Lung (tissue), 12 donors: ENCODE measurements around the gene CEP57L1. TPM values are rescaled to one million over a fixed set of nuclear protein-coding genes. Genes with fewer than 3 reads are reported as not detected.
A peak's percentile ranks its signal among the peaks of the same experiment; 100 is the strongest.

Experiments used
- ATAC-seq: fragments of 200-7000 bp; cut with Tn5 transposase; one replicate; pipeline ENCODE4 v1.9.1; 2020; ENCODE audit warnings: moderate number of reproducible peaks; ENCODE audit not compliant: insufficient read depth, low FRiP score
- DNase-seq, 3 donors: peaks; one replicate each; pipeline ENCODE4 v3.0.0-alpha.2; 2013 to 2017
- H3K27ac ChIP-seq, 2 donors: one replicate each; pipeline ENCODE4 v1.5.1; 2013; ENCODE audit warnings: mild to moderate bottlenecking in 2 of 2, moderate library complexity in 2 of 2, control low read depth in 1 of 2, inconsistent platforms in 1 of 2, low read depth in 1 of 2, low read length in 1 of 2
- H3K27me3 ChIP-seq, 3 donors: one replicate each; pipeline ENCODE4 v1.5.1; 2013; ENCODE audit warnings: low read length in 2 of 3; ENCODE audit not compliant: control insufficient read depth in 3 of 3, insufficient read depth in 3 of 3
- H3K36me3 ChIP-seq, 4 donors: one replicate each; pipeline ENCODE4 v1.5.1; 2013; ENCODE audit warnings: low read length in 4 of 4, mild to moderate bottlenecking in 1 of 4, moderate library complexity in 1 of 4; ENCODE audit not compliant: control insufficient read depth in 4 of 4, insufficient read depth in 4 of 4
- H3K4me1 ChIP-seq, 5 donors: one replicate each; pipeline ENCODE4 v1.5.1; 2013; ENCODE audit warnings: low read length in 5 of 5, mild to moderate bottlenecking in 2 of 5, moderate library complexity in 1 of 5; ENCODE audit not compliant: control insufficient read depth in 5 of 5, insufficient read depth in 5 of 5
- H3K4me3 ChIP-seq: one replicate; pipeline ENCODE4 v1.5.1; 2013; ENCODE audit warnings: mild to moderate bottlenecking, control low read depth, moderate library complexity
- H3K9ac ChIP-seq, 2 donors: one replicate each; pipeline ENCODE4 v1.5.1; 2013; ENCODE audit warnings: low read length in 2 of 2, control low read depth in 1 of 2; ENCODE audit not compliant: insufficient read depth in 1 of 2
- H3K9me3 ChIP-seq, 4 donors: one replicate each; pipeline ENCODE4 v1.5.1; 2013; ENCODE audit warnings: low read length in 3 of 4, mild to moderate bottlenecking in 1 of 4, moderate library complexity in 1 of 4; ENCODE audit not compliant: control insufficient read depth in 4 of 4, insufficient read depth in 3 of 4
- WGBS, 2 donors: extraction: QIAGEN DNeasy Blood & Tissue Kit; methylation state at CpG; one replicate each; pipeline ENCODE4 v1.1.7; 2013; 5-methylcytosine and 5-hydroxymethylcytosine counted together
- polyA plus RNA-seq, 2 donors: library from polyadenylated mRNA; stranded (reverse); fragments of 200-250 nt; gene quantifications; one replicate each; pipeline ENCODE4 v1.2.1, GENCODE V29; 2013
- total RNA-seq, 2 donors: library from RNA; depleted of rRNA in 1 of 2; stranded (reverse); fragments of >200 nt in 1 of 2; gene quantifications; one replicate each; pipeline ENCODE4 v1.2.1, GENCODE V29; 2014 to 2021
- TF ChIP-seq, protein P1 (sequence below): IDR thresholded peaks from 2 replicates; pipeline ENCODE4 v1.5.1; 2012; ENCODE audit warnings: mild to moderate bottlenecking; ENCODE audit errors: control extremely low read depth, extremely low read depth
- donor health status: control.
- donor health status: control.
- donor health status: Bipolar disorder and iron deficiency.
- donor health status: healthy.
- donor health status: DM: yes; HTN: yes; CAD: no.

The CEP57L1 gene
- total and polyA plus RNA-seq, 4 donors: 4.8 to 44.3 (median 8.2) TPM

DNA sequence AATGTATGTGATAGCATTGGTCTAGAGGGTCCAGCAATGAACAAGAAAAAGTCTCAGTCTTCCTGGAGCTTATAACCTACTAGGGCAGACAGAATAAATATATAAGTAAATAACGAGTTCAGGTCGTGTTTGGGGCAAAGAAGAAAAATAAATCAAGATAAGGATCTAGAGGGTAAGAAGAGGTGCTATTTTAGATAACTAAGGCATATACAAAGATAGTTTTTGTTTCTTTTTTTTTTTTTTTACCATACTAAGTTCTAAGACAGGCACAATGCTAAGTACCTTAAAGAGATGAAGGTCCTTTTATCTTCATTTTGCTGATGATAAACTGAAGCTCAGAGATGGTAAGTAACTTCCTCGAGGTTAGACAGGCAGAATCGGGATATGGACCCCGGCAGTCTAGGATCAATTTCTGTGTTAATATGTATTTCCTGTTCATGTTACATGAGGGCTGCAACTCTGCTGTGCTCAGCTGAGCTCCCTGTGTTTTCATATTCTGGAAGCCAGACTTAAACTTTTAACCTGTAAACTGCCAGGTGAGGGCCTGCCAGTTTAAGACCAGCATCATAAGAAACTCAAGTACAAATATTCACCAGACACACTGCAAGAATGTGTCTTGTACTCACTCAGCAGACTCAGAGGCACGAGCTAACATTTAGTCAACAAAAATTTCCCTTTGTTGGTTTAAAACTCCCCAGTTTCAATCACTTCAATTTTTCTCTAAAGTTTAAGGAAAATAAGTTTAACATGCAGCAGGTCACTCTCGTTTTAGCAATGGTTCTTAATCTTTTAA lies 24.0 kb upstream of the CEP57L1 start:
- TF ChIP-seq, protein P1, sequence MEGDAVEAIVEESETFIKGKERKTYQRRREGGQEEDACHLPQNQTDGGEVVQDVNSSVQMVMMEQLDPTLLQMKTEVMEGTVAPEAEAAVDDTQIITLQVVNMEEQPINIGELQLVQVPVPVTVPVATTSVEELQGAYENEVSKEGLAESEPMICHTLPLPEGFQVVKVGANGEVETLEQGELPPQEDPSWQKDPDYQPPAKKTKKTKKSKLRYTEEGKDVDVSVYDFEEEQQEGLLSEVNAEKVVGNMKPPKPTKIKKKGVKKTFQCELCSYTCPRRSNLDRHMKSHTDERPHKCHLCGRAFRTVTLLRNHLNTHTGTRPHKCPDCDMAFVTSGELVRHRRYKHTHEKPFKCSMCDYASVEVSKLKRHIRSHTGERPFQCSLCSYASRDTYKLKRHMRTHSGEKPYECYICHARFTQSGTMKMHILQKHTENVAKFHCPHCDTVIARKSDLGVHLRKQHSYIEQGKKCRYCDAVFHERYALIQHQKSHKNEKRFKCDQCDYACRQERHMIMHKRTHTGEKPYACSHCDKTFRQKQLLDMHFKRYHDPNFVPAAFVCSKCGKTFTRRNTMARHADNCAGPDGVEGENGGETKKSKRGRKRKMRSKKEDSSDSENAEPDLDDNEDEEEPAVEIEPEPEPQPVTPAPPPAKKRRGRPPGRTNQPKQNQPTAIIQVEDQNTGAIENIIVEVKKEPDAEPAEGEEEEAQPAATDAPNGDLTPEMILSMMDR: no peak
- Histone ChIP-seq H3K4me1 (peaks cover 0 to 15% (median 8%) of the 10 kb centered on the region in 5 donors), H3K27ac (no peak overlapping the region), H3K9me3 (no peaks in the 10 kb centered on the region), H3K4me3 (no peak overlapping the region), H3K27me3 (no peaks in the 10 kb centered on the region), H3K9ac (peak overlapping the region in 1 of 2 donors; percentile 27), H3K36me3 (no peaks in the 10 kb centered on the region)
- WGBS, 2 donors: 29 to 55% methylated on average over 7 of the region's 7 CpGs
- no peak for ATAC-seq
- DNase-seq: peak in 2 of 3 donors; percentile 17 to 43

DNA sequence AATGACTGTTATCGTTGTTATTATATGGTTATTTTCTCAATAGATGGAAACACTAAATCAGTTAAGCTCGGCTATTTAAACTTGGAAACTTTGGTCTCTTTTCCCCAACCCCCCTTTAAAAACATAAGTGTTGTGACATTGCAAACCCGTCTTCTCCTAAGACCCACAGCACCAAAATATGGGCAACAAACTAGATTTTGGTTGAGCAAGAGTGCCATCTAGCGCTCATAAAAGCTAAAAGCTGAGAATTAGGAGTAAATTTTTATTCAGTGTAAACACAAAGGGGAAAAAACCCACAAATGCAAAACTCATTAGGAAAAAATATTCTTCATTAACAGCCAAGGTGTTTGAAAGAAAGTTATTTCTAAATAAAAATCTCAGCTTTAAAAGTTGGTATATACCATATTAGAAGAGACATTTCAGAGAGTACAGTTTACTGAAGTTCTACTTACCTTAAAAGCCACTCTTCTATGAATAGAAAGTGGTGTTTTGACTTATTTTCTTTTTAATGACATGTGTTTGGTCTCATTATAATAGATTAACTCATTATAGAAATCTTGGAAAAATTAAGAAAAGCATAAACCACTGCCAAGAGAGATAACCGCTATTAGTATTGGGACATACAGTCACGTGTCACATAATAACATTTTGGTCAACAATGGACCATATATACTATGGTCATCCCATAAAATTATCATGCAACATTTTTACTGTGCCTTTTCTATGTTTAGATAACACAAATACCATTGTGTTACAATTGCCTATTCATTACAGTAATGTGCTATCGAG lies 21.8 kb upstream of the CEP57L1 start:
- TF ChIP-seq, protein P1: peak; percentile 64
- H3K4me1 ChIP-seq: peaks cover 0 to 15% (median 8%) of the 10 kb centered on the region in 5 donors
- 37 to 44% methylated on average over 7 of the region's 7 CpGs for WGBS, 2 donors
- DNase-seq: peak; percentile 57 to 94 (median 94)
- no peaks in the 10 kb centered on the region for H3K27me3 ChIP-seq
- peak; percentile 58 for ATAC-seq
- H3K4me3 ChIP-seq: no peak overlapping the region
- H3K9ac ChIP-seq: no peak overlapping the region
- no peaks in the 10 kb centered on the region for H3K36me3 ChIP-seq
- no peaks in the 10 kb centered on the region for H3K9me3 ChIP-seq
- H3K27ac ChIP-seq: no peak overlapping the region

DNA sequence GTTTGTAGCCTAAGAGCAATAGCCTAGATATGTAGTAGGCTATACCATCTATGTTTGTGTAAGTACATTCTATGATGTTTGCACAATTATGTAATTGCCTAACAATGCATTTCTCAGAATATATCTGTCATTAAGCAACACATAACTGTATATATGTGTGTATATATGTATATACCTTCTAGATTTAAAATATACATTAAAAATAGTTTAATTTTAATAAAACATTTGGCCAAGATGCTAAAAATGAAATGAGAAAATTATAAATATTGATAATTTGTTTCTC lies 21.2 kb upstream of the CEP57L1 start:
- TF ChIP-seq, protein P1: no peak
- DNase-seq (peak in 1 of 3 donors; percentile 48), ATAC-seq (no peak)
- H3K9me3 ChIP-seq: no peaks in the 10 kb centered on the region
- peaks cover 0 to 15% (median 8%) of the 10 kb centered on the region in 5 donors for H3K4me1 ChIP-seq
- H3K27ac ChIP-seq: no peak overlapping the region
- no peaks in the 10 kb centered on the region for H3K27me3 ChIP-seq
- H3K4me3 ChIP-seq: no peak overlapping the region
- H3K36me3 ChIP-seq: no peaks in the 10 kb centered on the region
- no peak overlapping the region for H3K9ac ChIP-seq
